ENCODE results near the gene TBC1D24.

The TBC1D24 gene

GRCh38 chr16:2520784-2521531 is 46.0 kb downstream of the TBC1D24 start:
- in situ Hi-C loops (cut with HindIII; ENCODE audit: low sequenced_read_pairs): no loop called here
- DNase-seq (ENCODE audit: low read depth): no peak
- peak overlapping the region; percentile 61 for H3K4me3 ChIP-seq (ENCODE audit: low read depth, low read length)
- no peak for TF ChIP-seq CTCF (IDR thresholded peaks at IDR 0.05; ENCODE audit: low read depth, low read length, missing control alignments)

GRCh38 chr16:2523801-2524231 is 48.9 kb downstream of the TBC1D24 start:
- TF ChIP-seq CTCF (IDR thresholded peaks at IDR 0.05; ENCODE audit: low read depth, low read length, missing control alignments): no peak
- H3K4me3 ChIP-seq (ENCODE audit: low read depth, low read length): no peak overlapping the region
- in situ Hi-C loops (cut with HindIII; ENCODE audit: low sequenced_read_pairs): no loop called here
- no peak for DNase-seq (ENCODE audit: low read depth)

GRCh38 chr16:2524339-2524938 is 49.5 kb downstream of the TBC1D24 start:
- in situ Hi-C loops (cut with HindIII; ENCODE audit: low sequenced_read_pairs): no loop called here
- TF ChIP-seq CTCF (IDR thresholded peaks at IDR 0.05; ENCODE audit: low read depth, low read length, missing control alignments): no peak

GRCh38 chr16:2526135-2526534 is 51.2 kb downstream of the TBC1D24 start:
- DNase-seq (ENCODE audit: low read depth): no peak
- in situ Hi-C loops (cut with HindIII; ENCODE audit: low sequenced_read_pairs): no loop called here
- no peak for TF ChIP-seq CTCF (IDR thresholded peaks at IDR 0.05; ENCODE audit: low read depth, low read length, missing control alignments)
- H3K4me3 ChIP-seq (ENCODE audit: low read depth, low read length): no peak overlapping the region

More at GRCh38 chr16:2524339-2524938, 49.5 kb downstream of the TBC1D24 start:
- no peak overlapping the region for H3K4me3 ChIP-seq (ENCODE audit: low read depth, low read length)
- no peak for DNase-seq (ENCODE audit: low read depth)

GRCh38 chr16:2527071-2527783 is 52.3 kb downstream of the TBC1D24 start:
- no peak for DNase-seq (ENCODE audit: low read depth)
- in situ Hi-C loops (cut with HindIII; ENCODE audit: low sequenced_read_pairs): no loop called here

More at GRCh38 chr16:2527071-2527783, 52.3 kb downstream of the TBC1D24 start:
- no peak overlapping the region for H3K4me3 ChIP-seq (ENCODE audit: low read depth, low read length)
- TF ChIP-seq CTCF (IDR thresholded peaks at IDR 0.05; ENCODE audit: low read depth, low read length, missing control alignments): no peak

Measured in astrocyte of the cerebellum (primary cell).